SU-DHL-6 (cell line): ENCODE data around the gene CAPRIN2.

ENCODE experiments used
- H2AFZ ChIP-seq: fragments of 200-600 bp; sonication (generic); 2 replicates; pipeline ENCODE4 v1.6.1; 2014; ENCODE audit warnings: low read depth, mild to moderate bottlenecking, moderate library complexity, mixed read lengths, antibody characterized with exemption, low read length; ENCODE audit not compliant: severe bottlenecking
- H3F3A ChIP-seq: fragments of 200-600 bp; shearing (Covaris generic); 2 replicates; pipeline ENCODE4 v1.6.0; 2016; ENCODE audit warnings: antibody characterized with exemption, mild to moderate bottlenecking; ENCODE audit not compliant: insufficient read depth
- H3K27ac ChIP-seq: fragments of 200-600 bp; sonication (generic); 2 replicates; pipeline ENCODE4 v1.5.1; 2016; ENCODE audit warnings: low read depth, mild to moderate bottlenecking, low read length, moderate library complexity, mixed read lengths
- H3K27me3 ChIP-seq: fragments of 200-600 bp; sonication (generic), shearing (Covaris generic); 2 replicates; pipeline ENCODE4 v1.6.0; 2014; ENCODE audit warnings: mild to moderate bottlenecking, low read length
- H3K36me3 ChIP-seq: fragments of 200-600 bp; sonication (generic); 2 replicates; pipeline ENCODE4 v1.6.1; 2014; ENCODE audit warnings: mild to moderate bottlenecking, low read length, mixed read lengths
- H3K4me2 ChIP-seq: fragments of 300-600, 200-600 bp; shearing (Covaris generic), sonication (generic); 2 replicates; pipeline ENCODE4 v1.6.0; 2014; ENCODE audit warnings: low read length, low read depth, mild to moderate bottlenecking; ENCODE audit not compliant: poor library complexity, severe bottlenecking
- H3K4me3 ChIP-seq: fragments of 200-600 bp; sonication (generic); 2 replicates; pipeline ENCODE4 v1.5.1; 2014; ENCODE audit warnings: antibody characterized with exemption, low read length, mild to moderate bottlenecking, mixed read lengths; ENCODE audit not compliant: insufficient read depth, poor library complexity, severe bottlenecking
- H3K79me2 ChIP-seq: fragments of 200-600 bp; sonication (generic); 2 replicates; pipeline ENCODE4 v1.6.1; 2014; ENCODE audit warnings: mild to moderate bottlenecking, low read length, moderate library complexity; ENCODE audit not compliant: insufficient read depth
- H3K9ac ChIP-seq: fragments of 200-600 bp; sonication (generic); 2 replicates; pipeline ENCODE4 v1.7.0; 2014; ENCODE audit warnings: mild to moderate bottlenecking, low read length
- H3K9me2 ChIP-seq: fragments of 200-600 bp; sonication (generic); replicated peaks from 2 replicates; pipeline ENCODE4 v1.6.1; 2014; ENCODE audit warnings: low read length; ENCODE audit not compliant: insufficient read depth
- H3K9me3 ChIP-seq: fragments of 200-600 bp; sonication (generic); 2 replicates; pipeline ENCODE4 v1.6.1; 2014; ENCODE audit warnings: low read length, mixed read lengths; ENCODE audit not compliant: insufficient read depth
- H4K20me1 ChIP-seq: fragments of 200-600 bp; sonication (generic); 2 replicates; pipeline ENCODE4 v1.6.1; 2014; ENCODE audit warnings: low read depth, mild to moderate bottlenecking, antibody characterized with exemption, low read length, moderate library complexity, mixed read lengths
- EZH2phosphoT487 ChIP-seq: fragments of 200-600 bp; sonication (generic), shearing (Covaris generic); conservative IDR thresholded peaks from 2 replicates; pipeline ENCODE4 v1.6.1; 2018; ENCODE audit warnings: mild to moderate bottlenecking, antibody characterized with exemption, low read length, moderate library complexity, mixed read lengths
- TF ChIP-seq, protein P1 (sequence below): fragments of 200-600 bp; sonication (generic); IDR thresholded peaks from one replicate; pipeline ENCODE4 v1.5.1; 2017; ENCODE audit warnings: antibody characterized with exemption, mild to moderate bottlenecking, low read length, moderate library complexity; ENCODE audit not compliant: insufficient read depth, poor library complexity, severe bottlenecking

The CAPRIN2 gene

DNA sequence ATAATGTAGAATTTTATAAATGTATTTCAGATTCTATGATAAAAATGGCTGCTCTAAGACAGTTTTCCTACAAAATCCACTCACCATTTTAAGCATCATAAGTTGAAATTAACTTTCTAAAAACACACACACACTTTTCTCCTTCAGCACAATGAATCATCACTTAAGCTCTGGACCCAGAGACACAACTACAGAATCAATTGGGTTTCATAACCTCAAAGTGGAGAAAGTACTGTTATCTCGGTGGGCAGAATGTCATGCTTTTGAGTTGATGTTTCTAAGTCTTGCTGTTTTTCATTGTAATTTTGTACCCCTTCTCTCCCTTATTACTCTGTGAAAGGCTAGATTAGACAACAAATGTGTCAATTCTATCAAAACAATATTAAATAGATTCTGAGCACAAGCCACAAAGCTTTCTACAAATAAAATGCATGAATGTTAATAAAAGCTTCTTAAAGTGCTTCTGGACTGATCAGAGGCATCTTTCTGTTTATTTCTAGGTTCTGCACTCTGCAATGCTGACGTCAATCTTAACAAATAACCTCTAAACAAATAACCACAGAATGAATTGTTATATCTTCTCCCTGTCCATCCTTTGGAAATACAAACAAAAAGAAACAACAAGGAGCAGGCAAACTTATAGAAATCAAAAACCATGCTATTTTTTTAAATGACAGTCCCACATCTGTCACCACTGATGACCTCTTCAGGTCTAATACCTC, 67.3 kb downstream of the CAPRIN2 start:
- Histone ChIP-seq H2AFZ (no peak overlapping the region), H3K9ac (no peak overlapping the region), H3K36me3 (peaks cover 3% of the 10 kb centered on the region; the same call in 1 of the 2 replicates), H3K4me2 (no peak overlapping the region), H3K27ac (no peak overlapping the region), H3K9me3 (no peaks in the 10 kb centered on the region), H3K9me2 (no peaks in the 10 kb centered on the region), H3K4me3 (no peak overlapping the region), H3F3A (peaks cover 4% of the 10 kb centered on the region; the same call in 1 of the 2 replicates), H4K20me1 (no peaks in the 10 kb centered on the region), H3K27me3 (no peaks in the 10 kb centered on the region), H3K79me2 (peaks cover 48% of the 10 kb centered on the region)
- TF ChIP-seq EZH2phosphoT487, result no peak
- TF ChIP-seq, protein P1, sequence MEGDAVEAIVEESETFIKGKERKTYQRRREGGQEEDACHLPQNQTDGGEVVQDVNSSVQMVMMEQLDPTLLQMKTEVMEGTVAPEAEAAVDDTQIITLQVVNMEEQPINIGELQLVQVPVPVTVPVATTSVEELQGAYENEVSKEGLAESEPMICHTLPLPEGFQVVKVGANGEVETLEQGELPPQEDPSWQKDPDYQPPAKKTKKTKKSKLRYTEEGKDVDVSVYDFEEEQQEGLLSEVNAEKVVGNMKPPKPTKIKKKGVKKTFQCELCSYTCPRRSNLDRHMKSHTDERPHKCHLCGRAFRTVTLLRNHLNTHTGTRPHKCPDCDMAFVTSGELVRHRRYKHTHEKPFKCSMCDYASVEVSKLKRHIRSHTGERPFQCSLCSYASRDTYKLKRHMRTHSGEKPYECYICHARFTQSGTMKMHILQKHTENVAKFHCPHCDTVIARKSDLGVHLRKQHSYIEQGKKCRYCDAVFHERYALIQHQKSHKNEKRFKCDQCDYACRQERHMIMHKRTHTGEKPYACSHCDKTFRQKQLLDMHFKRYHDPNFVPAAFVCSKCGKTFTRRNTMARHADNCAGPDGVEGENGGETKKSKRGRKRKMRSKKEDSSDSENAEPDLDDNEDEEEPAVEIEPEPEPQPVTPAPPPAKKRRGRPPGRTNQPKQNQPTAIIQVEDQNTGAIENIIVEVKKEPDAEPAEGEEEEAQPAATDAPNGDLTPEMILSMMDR, result no peak

- Histone ChIP-seq H2AFZ (no peak overlapping the region), H3K9me3 (no peaks in the 10 kb centered on the region), H3K36me3 (peaks cover 9% of the 10 kb centered on the region; the same call in 1 of the 2 replicates), H3K27me3 (no peaks in the 10 kb centered on the region), H3K9ac (no peak overlapping the region), H4K20me1 (no peaks in the 10 kb centered on the region), H3K27ac (no peak overlapping the region), H3K9me2 (no peaks in the 10 kb centered on the region), H3F3A (no peaks in the 10 kb centered on the region), H3K4me2 (no peak overlapping the region), H3K79me2 (no peaks in the 10 kb centered on the region), H3K4me3 (no peak overlapping the region)
- TF ChIP-seq, protein P1, result no peak
- TF ChIP-seq EZH2phosphoT487, result no peak
Observed at GRCh38 chr12:30679241-30679640, 75.5 kb downstream of the CAPRIN2 start.

DNA sequence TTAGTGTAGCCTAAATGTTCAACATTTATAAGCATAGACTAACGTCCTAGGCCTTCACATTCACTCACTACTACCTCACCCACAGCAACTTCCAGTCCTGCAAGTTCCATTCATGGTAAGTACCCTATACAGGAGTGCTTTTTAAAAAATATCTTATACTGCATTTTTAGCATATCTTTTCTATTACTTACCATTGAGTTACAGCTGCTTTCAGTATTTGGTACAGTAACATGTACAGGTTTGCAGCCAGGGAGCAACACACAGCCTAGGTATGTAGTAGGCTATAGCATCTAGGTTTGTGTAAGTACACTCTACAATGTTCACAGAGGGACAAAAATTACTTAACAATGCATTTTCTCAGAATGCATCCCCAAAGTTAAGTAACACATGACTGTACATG, 76.5 kb downstream of the CAPRIN2 start:
- H3K9me3 ChIP-seq, result no peaks in the 10 kb centered on the region
- no peaks in the 10 kb centered on the region for H3K27me3 ChIP-seq
- no peaks in the 10 kb centered on the region for H3K79me2 ChIP-seq
- H3K4me3 ChIP-seq, result no peak overlapping the region
- no peaks in the 10 kb centered on the region for H3K9me2 ChIP-seq
- TF ChIP-seq EZH2phosphoT487, result no peak
- TF ChIP-seq, protein P1, result no peak
- H3K9ac ChIP-seq, result no peak overlapping the region
- no peaks in the 10 kb centered on the region for H3F3A ChIP-seq
- no peaks in the 10 kb centered on the region for H4K20me1 ChIP-seq
- no peak overlapping the region for H3K27ac ChIP-seq
- no peak overlapping the region for H3K4me2 ChIP-seq
- H3K36me3 ChIP-seq, result peaks cover 19% of the 10 kb centered on the region; the same call in 1 of the 2 replicates
- H2AFZ ChIP-seq, result no peak overlapping the region
